Limb (tissue), 2 donors: Measurements from ENCODE around the gene MTIF3.

Experiments
- DNase-seq, 2 donors: peaks; one replicate each; pipeline ENCODE4 v3.0.0-alpha.2; 2016; ENCODE audit errors: extremely low spot score in 2 of 2

The MTIF3 gene

GRCh38 chr13:27461940-27462584 is 11.7 kb upstream of the MTIF3 start:
- DNase-seq: no peak

DNA sequence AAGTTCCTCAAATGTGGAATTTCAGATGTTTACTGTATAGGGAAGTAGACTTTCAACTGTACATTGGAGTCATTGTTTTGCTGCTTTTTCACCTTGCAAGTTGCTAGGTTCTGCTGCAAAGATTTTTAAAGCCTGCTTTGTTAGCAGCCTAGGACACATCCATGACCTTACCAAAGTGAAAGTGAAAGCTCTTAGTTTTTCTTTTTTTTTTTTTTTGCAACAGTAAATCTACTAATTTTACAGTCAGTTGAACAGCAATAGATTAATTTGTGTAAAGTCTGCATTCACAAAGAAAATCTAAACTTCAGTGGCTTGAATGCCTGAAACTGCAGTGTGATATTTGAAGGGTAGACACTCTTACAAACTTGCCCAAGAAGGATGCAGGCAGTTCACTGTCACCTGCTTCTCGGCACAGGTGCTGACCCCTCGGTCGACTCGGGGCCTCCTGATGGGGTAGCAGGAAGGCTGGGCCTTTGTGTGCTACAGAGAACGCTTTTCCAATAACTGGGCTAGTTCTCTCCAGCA is 5.0 kb upstream of the MTIF3 start:
- no peak for DNase-seq

DNA sequence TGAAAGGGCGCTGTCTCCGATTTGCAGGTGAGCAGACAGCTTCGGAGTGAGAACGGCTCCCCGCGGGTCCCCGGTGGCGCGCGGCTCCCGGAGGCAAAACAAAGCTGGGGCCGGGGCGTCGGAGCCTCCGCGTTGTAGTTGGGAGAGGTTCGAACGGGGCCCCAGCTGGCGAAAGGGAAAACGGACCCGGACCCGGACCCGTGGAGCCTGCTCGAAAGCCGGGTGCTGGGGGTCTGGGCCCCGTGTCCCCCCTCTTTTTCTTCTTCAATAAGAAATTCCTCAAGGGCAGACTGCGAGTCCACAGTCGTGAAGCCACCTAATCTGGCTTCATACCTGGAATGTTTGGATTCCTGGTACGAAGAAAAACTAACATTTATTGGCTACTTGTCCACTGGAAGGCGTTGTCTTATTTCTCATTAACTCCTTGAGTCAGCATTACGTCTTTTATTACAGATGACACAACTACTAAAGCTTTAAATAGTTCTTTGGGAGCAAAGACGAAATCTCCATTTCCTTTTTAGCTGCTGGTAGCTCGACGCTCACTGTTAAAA is 632 bp upstream of the MTIF3 start:
- DNase-seq: peak; percentile 19 to 71

DNA sequence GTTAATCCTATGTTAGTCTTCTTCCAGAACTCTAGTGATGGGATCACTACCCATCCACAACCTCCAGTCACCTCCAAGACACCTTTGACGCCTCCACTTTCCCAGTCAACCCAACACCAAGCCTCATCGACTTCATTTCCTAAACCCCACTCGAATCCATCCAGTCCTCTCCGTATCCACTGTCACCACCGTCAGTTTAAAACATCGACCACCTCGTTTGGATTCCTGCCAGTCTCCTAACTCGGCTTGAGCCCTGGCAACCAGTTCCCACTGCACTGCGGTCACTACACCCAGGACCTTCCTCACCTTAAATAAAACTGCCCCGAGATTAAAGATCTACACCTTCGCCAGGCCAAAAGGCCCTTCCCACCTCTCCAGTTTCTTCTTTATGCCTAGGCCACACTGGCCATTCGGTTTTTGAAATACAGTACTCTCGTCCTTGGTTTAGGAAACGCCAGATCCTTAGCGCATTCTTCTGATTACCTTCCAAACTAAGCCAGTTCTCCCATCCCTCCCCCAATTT is 1.2 kb downstream of the MTIF3 start:
- DNase-seq: no peak

DNA sequence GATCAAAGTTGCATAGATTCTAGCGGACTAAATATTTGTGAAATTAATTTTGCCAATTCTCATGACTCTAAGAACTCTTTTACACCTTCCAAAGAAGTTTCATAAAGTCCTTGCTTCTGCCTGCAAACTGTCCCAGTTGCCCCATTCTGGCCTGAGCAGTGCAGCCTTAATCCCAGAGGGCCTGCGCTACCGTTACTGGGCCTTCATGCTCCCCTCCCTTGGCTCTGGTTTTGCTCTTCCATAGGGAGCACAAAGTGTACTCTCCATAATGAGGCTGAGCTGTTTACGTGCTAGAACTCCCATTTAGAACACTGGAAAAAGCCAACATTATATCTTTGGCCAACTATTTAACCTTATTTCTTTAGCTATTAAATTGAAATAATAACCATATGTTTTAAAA is 2.1 kb downstream of the MTIF3 start:
- DNase-seq: no peak

DNA sequence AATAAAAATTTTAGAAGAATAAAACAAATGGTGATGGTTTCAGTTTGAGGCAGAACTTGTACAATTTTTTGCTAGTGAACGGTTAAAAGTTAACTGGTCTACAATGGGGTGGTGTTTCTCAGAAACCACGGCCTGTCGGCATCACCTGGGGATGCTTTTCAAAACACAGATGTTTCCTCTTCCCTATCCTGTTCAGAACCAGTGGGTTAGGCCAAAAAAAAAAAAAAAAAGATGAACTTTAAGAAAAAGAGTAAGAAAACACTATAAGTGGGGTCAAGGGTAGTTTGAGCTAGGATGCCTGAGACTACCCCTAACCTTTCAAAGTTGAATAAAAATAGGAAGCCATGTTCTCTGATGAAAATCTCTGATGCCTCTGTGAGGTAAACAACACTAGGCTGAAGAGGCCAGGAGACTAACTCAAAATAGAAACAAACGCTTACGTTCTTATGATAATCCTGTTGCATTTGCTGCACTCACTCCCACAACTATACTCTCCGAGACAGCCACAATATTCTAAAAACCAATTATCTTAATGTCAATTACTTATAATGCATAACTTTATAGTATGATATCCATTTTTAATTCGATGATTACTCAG is 3.3 kb downstream of the MTIF3 start:
- no peak for DNase-seq

DNA sequence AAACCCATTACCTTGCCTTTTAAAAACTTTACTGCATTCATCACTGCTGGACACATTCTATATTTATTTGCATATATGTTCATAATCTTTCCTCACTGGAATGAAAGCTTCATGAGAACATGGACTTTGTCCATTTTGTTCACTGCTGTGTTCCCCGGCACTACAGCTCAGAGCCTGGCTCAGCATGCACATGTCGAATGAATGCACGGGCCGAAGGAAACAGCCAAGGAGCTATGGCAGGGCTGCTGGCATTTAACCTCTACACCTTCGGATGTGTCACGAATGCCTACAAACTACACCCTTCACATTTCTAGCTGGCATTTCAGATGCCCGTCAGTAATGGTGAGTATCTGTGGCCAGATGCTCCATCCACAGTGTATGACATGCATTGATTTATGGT is 7.6 kb downstream of the MTIF3 start:
- no peak for DNase-seq

DNA sequence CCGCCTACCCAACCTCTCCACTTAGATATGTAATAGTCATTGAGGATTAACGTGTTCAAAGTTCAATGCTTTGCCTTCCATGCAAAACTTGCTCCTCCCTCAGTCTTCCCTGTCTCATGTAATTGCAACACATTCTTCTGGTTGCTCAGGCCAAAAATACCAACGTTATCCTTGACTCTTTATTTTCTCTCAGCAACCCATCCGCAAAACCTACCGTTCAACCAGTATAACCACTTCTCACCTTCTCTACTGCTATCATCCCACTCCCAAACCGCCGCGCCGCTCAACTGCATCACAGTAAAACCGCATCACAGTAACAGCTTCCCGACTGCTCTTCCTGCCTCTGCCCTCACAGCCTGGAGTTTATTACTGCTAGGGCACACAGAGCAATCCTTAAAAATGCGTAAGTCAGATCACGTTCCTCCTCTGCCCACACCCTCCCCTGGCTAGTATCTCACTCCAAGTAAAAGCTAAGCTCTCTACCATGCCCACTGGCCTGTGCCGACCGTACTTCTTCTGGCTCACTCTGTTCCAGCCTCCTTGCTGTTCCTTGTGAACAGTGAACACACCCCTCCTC is 8.2 kb downstream of the MTIF3 start:
- no peak for DNase-seq

GRCh38 chr13:27440408-27440807 is 10.0 kb downstream of the MTIF3 start:
- no peak for DNase-seq

GRCh38 chr13:27437126-27437525 is 13.2 kb downstream of the MTIF3 start:
- no peak for DNase-seq

DNA sequence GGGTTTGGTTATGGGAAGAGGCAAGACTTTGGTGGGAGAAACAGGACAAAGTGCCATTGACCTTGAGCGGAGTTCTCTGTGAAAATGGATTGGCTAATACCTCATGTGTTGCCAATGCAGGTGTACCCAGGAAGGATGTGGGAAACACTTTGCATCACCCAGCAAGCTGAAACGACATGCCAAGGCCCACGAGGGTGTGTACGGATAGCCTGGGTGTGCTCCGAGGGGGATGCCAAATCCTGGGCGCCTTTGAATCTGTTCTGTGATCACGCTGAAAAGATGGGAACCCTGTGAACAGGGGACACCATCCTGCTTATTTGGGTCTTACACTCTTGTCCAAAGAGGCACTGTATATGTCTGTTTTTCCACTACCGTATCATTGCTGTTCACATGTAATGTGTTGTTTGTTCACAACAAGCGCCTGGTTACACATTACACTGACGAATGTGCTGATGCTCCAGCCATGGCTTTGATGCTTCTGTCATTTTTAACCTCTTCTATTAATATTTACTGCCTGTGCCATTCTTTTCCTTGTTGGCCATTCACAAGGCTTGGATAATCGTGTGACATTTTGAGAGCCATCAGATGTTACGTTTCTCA is 17.7 kb downstream of the MTIF3 start:
- no peak for DNase-seq

DNA sequence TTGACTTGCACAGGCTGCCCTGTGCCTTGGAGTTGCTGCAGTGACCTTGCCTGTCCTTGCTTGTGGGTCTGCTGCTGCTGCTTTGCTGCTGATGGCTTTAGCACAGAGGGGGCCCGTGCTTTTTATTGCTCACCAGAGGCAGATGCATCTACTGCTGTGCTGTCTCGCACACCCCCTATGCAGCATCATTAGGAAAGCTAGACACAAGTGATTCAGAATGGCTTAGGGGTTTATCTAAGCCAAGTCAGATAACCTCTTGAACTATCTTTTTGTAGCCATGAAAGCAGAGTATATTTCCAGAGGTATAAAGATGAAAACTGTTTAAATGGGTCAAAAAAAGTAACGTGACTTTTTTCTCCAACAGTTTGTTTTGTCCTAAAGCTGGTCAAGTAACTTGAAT is 18.2 kb downstream of the MTIF3 start:
- no peak for DNase-seq

DNA sequence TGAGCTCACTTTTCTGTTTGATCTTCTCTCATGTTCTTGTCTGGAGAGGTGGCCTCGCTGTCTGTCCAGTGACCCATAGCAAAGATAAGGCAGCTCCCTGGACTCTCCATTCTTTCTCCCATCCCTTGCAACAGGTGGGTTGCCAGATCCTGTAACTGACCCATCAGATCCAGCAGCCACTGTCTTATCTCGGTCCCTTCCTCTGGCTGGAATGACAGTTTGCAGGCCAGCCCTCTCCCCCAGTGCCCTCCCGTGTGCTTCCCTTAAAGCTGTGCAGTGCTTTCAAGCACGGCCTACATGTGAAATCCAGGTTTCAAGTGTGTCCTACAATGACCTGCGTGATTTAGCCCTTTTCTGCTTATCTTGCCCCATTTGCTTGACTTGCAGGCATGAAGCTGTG is 22.2 kb downstream of the MTIF3 start:
- DNase-seq: no peak

- no peak for DNase-seq
Measured at GRCh38 chr13:27427641-27428040, 22.7 kb downstream of the MTIF3 start.

- no peak for DNase-seq
Measured at GRCh38 chr13:27425918-27426630, 24.3 kb downstream of the MTIF3 start.

GRCh38 chr13:27425158-27425917 is 25.0 kb downstream of the MTIF3 start:
- DNase-seq: no peak

DNA sequence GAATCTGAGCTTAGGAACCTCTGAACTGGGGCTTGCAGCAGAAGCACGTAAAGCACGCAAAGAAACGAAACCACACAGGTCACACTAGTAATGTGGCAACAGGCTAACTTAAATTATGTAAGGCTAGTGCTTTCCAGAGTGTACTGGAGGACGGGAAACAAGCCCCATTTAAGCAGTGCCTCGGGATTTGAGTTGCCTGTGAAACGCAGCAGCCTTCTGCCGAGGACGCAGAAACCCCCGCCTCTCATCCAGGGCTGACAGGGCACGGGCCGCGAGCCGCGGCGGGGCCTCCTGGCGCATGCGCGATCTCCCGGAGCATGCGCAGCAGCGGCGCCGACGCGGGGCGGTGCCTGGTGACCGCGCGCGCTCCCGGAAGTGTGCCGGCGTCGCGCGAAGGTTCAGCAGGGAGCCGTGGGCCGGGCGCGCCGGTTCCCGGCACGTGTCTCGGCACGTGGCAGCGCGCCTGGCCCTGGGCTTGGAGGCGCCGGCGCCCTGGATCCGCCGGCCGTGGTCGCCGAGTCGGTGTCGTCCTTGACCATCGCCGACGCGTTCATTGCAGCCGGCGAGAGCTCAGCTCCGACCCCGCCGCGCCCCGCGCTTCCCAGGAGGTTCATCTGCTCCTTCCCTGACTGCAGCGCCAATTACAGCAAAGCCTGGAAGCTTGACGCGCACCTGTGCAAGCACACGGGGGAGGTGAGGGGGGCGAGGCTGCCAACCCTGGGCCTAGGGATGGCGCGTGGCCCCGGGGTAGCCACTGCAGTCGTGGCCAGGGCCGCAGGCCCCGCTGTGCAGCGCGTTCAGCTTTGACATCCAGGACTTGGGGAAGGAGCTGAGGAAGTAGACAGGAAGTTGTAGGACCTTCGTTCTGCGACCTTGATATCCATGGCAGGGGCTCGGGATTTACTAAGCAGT is 25.9 kb downstream of the MTIF3 start, which contains the start of gene GTF3A:
GTF3A (plus strand) TSS at position 374 of the 912 bp plus-strand sequence.
- peak; percentile 91 to 93 for DNase-seq

DNA sequence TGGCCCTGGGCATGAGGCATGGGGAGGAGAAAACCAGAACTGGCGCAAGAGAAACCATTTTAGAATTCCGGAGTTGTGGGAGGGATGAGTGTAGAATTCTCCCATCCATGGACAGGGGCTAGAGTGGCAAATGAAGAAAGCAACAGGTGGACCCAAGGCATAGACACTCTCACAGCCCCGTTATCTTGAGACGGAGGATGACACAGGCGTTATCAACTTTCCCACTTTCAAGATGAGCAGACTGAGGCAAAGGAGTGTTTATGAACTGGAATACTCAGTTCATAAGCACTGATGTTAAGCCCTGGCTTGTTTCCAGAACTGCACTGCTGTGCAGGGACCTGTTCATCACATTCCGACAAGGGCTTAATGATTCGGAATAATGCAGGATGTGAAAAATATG is 27.0 kb downstream of the MTIF3 start:
- DNase-seq: no peak

DNA sequence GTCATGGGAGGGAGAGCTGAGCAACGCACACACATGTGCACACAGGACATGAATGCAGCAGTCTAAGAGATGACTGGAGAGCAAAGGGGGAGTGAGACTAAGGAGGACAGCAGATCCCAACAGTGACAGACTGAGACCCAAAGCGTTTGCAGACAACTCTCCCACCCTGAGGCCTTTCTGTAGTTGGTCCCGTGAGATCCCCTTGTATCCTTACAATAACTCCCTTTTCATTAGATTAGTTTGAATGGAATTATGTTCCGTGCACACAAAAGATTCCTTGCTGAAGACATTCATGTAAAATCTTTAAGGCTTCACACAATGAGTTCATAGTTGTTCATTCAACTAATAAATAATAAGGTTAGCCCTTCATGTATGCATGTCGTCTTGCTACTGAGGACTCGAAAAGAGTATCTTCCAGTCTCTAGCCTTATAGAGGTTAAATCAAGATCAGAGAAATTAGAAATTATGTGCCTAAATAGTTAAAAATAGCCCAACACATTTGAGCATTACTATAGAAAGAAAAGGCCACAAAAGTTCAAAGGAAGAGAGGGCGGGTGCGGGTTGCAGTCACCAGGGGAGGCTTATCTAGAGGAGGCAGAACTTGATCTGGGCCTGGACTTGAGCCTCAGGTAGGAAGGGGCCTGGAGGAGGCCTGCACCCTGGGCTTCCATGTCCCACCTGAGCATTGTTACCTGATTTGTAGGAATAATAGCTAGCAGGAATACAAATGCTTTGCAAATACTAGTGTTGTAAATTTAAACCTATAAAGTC is 29.1 kb downstream of the MTIF3 start:
- no peak for DNase-seq
